HepG2 (cell line): ENCODE measurements around the gene DENND4C. TPM values are rescaled to one million over a fixed set of nuclear protein-coding genes. Genes with fewer than 3 reads are reported as not detected.

Experiments
- ARHGAP35 ChIP-seq: sonication (generic); formaldehyde crosslinking; IDR thresholded peaks from 2 replicates; pipeline ENCODE4 v1.9.0; 2022; ENCODE audit warnings: mild to moderate bottlenecking, inconsistent platforms, moderate library complexity, missing genetic modification reagents, borderline replicate concordance
- ARNT2 ChIP-seq: sonication (generic); formaldehyde crosslinking; IDR thresholded peaks from 2 replicates; pipeline ENCODE4 v1.8.0; 2022; ENCODE audit warnings: mild to moderate bottlenecking, low read depth, missing genetic modification reagents, moderate library complexity
- GABPA ChIP-seq, 2 experiments: IDR thresholded peaks; 2 replicates each; pipeline ENCODE4 v1.6.1; 2011 to 2016; ENCODE audit warnings: low read depth in 2 of 2, low read length in 1 of 2, missing biosample characterization in 1 of 2, missing genetic modification characterization in 1 of 2
- MBD4 ChIP-seq: IDR thresholded peaks from 2 replicates; pipeline ENCODE4 v1.6.1; 2012; ENCODE audit warnings: low read length, inconsistent platforms, borderline replicate concordance
- NFATC3 ChIP-seq: sonication (generic); formaldehyde crosslinking; IDR thresholded peaks from 2 replicates; pipeline ENCODE4 v1.5.1; 2020; ENCODE audit warnings: mild to moderate bottlenecking, missing genetic modification reagents
- PHF20 ChIP-seq: sonication (generic); formaldehyde crosslinking; IDR thresholded peaks from 2 replicates; pipeline ENCODE4 v1.5.0; 2020; ENCODE audit warnings: mild to moderate bottlenecking, missing genetic modification reagents
- REL ChIP-seq: sonication (generic); formaldehyde crosslinking; conservative IDR thresholded peaks from 2 replicates; pipeline ENCODE4 v1.8.0; 2022; ENCODE audit warnings: mild to moderate bottlenecking, missing genetic modification reagents, moderate library complexity
- RXRA ChIP-seq: sonication (generic); formaldehyde crosslinking; IDR thresholded peaks from 2 replicates; pipeline ENCODE4 v1.5.1; 2020; ENCODE audit warnings: missing genetic modification reagents
- SKIL ChIP-seq: sonication (generic); formaldehyde crosslinking; IDR thresholded peaks from 2 replicates; pipeline ENCODE4 v1.8.0; 2022; ENCODE audit warnings: missing genetic modification reagents, mild to moderate bottlenecking, moderate library complexity, borderline replicate concordance
- SNRNP70 ChIP-seq: fragments of 200-400 bp; formaldehyde crosslinking; IDR thresholded peaks from 2 replicates; pipeline ENCODE4 v1.6.1; 2017; ENCODE audit warnings: mild to moderate bottlenecking, low read depth, low read length, moderate library complexity
- ZNF121 ChIP-seq: sonication (generic); formaldehyde crosslinking; IDR thresholded peaks from 2 replicates; pipeline ENCODE4 v1.5.0; 2020; ENCODE audit warnings: mild to moderate bottlenecking, missing genetic modification reagents
- ZNF232 ChIP-seq: sonication (generic); formaldehyde crosslinking; IDR thresholded peaks from 2 replicates; pipeline ENCODE4 v1.4.0; 2020; ENCODE audit warnings: missing genetic modification reagents, borderline replicate concordance
- ZNF253 ChIP-seq: sonication (generic); formaldehyde crosslinking; IDR thresholded peaks from 2 replicates; pipeline ENCODE4 v1.8.0; 2022; ENCODE audit warnings: mild to moderate bottlenecking, missing genetic modification reagents, borderline replicate concordance
- ZNF350 ChIP-seq: sonication (generic); formaldehyde crosslinking; IDR thresholded peaks from 2 replicates; pipeline ENCODE4 v1.4.0; 2020; ENCODE audit warnings: mild to moderate bottlenecking, low read depth, missing genetic modification reagents, borderline replicate concordance
- ZNF383 ChIP-seq: sonication (generic); formaldehyde crosslinking; IDR thresholded peaks from 2 replicates; pipeline ENCODE4 v1.4.0; 2020; ENCODE audit warnings: missing genetic modification reagents, mild to moderate bottlenecking, borderline replicate concordance
- polyA plus RNA-seq, 8 experiments: library from polyadenylated mRNA; depleted of rRNA in 3 of 8; stranded (reverse) in 7 of 8; unstranded in 1 of 8; fragments of >200 nt; fragmentation: Illumina TruSeq in 4 of 8; extraction: Trizol in 4 of 8; gene quantifications; 2 replicates each; pipeline versions ENCODE4 v1.2.1 to v1.2.3, GENCODE V29; 2011 to 2016; ENCODE audit warnings: low read depth in 4 of 8, missing spikeins in 1 of 8, mixed read lengths in 1 of 8; ENCODE audit not compliant: insufficient read depth in 1 of 8
- total RNA-seq, 5 experiments: library from RNA; depleted of rRNA; stranded (reverse); fragments of >200 nt; fragmentation: Illumina TruSeq; extraction: Trizol; gene quantifications; 2 replicates each; pipeline ENCODE4 v1.2.3, GENCODE V29; 2016; ENCODE audit warnings: low read depth in 1 of 5
- TF ChIP-seq, protein P1 (sequence below): sonication (generic); formaldehyde crosslinking; IDR thresholded peaks from 2 replicates; pipeline ENCODE4 v1.4.0; 2020; ENCODE audit warnings: mild to moderate bottlenecking, missing genetic modification reagents
- TF ChIP-seq, protein P2 (sequence below): IDR thresholded peaks from 2 replicates; pipeline ENCODE4 v1.6.1; 2016; ENCODE audit warnings: low read depth, control low read depth
- TF ChIP-seq, protein P3 (sequence below): sonication (generic); formaldehyde crosslinking; IDR thresholded peaks from 2 replicates; pipeline ENCODE4 v1.5.0; 2020; ENCODE audit warnings: missing genetic modification reagents

DENND4C gene
- total and polyA plus RNA-seq, 2 of the 13 experiments (the other 11 are each of a cell fraction or from before 2014, with no cell fraction given) = 19.1 to 27.2 TPM

DNA sequence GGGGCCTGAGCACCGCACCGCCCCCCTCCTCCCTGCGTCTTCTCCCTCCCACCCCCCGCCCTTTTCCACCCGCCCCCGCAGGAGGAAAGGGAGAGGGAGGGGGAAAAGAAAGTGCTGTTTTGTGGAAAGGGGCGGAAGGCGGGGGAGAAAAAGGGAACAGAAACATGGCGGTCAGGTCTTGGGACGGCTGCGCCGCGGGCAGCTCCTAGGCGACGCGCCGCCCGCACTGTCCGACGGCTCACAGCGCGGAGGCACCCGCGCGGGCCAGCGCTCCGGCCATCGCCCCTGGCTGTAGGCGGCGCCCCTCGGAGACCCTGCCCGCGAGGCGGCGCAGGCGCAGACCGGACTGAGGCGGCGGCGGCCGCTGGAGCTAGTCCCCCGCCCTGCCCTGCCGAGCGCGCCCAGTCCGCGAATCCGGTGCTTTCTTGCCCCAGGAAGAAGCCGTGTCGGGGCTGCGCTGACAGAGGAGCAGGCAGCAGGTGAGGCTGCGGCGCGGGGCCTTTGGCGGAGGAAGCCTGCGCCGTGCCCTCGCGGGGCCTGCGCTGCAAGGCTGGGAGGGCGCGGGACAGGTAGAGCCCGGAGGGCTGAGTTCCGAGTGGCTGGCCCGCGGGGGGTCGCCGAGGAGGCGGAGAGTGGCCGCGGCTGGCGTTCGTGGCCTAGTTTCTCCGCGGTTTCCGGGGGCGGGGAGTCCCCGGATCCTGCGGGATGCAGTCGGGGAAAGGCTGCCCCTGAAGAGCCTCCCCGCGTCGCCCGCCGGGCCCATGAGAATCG is at the start of gene DENND4C (continued):
- peak; percentile 86 for TF ChIP-seq REL (CRISPR knock-in tag)
- no peak for TF ChIP-seq MBD4
- TF ChIP-seq ZNF232 (CRISPR knock-in tag) = peak; percentile 69; the same call in 1 of the 2 replicates
- TF ChIP-seq, protein P1, sequence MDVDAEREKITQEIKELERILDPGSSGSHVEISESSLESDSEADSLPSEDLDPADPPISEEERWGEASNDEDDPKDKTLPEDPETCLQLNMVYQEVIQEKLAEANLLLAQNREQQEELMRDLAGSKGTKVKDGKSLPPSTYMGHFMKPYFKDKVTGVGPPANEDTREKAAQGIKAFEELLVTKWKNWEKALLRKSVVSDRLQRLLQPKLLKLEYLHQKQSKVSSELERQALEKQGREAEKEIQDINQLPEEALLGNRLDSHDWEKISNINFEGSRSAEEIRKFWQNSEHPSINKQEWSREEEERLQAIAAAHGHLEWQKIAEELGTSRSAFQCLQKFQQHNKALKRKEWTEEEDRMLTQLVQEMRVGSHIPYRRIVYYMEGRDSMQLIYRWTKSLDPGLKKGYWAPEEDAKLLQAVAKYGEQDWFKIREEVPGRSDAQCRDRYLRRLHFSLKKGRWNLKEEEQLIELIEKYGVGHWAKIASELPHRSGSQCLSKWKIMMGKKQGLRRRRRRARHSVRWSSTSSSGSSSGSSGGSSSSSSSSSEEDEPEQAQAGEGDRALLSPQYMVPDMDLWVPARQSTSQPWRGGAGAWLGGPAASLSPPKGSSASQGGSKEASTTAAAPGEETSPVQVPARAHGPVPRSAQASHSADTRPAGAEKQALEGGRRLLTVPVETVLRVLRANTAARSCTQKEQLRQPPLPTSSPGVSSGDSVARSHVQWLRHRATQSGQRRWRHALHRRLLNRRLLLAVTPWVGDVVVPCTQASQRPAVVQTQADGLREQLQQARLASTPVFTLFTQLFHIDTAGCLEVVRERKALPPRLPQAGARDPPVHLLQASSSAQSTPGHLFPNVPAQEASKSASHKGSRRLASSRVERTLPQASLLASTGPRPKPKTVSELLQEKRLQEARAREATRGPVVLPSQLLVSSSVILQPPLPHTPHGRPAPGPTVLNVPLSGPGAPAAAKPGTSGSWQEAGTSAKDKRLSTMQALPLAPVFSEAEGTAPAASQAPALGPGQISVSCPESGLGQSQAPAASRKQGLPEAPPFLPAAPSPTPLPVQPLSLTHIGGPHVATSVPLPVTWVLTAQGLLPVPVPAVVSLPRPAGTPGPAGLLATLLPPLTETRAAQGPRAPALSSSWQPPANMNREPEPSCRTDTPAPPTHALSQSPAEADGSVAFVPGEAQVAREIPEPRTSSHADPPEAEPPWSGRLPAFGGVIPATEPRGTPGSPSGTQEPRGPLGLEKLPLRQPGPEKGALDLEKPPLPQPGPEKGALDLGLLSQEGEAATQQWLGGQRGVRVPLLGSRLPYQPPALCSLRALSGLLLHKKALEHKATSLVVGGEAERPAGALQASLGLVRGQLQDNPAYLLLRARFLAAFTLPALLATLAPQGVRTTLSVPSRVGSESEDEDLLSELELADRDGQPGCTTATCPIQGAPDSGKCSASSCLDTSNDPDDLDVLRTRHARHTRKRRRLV (CRISPR knock-in tag) = no peak
- TF ChIP-seq, protein P2, sequence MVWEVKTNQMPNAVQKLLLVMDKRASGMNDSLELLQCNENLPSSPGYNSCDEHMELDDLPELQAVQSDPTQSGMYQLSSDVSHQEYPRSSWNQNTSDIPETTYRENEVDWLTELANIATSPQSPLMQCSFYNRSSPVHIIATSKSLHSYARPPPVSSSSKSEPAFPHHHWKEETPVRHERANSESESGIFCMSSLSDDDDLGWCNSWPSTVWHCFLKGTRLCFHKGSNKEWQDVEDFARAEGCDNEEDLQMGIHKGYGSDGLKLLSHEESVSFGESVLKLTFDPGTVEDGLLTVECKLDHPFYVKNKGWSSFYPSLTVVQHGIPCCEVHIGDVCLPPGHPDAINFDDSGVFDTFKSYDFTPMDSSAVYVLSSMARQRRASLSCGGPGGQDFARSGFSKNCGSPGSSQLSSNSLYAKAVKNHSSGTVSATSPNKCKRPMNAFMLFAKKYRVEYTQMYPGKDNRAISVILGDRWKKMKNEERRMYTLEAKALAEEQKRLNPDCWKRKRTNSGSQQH (CRISPR knock-in tag) = 0 out of 2 replicates have a peak, but pooled peaks have one; percentile 37
- TF ChIP-seq ZNF350 (CRISPR knock-in tag) = peak; percentile 58; the same call in 1 of the 2 replicates
- 0 out of 2 replicates have a peak, but pooled peaks have one; percentile 56 for TF ChIP-seq NFATC3
- peak; percentile 37; the same call in 1 of the 2 replicates for TF ChIP-seq ARNT2 (CRISPR knock-in tag)
- no peak for TF ChIP-seq ZNF383
- TF ChIP-seq PHF20 (CRISPR knock-in tag) = peak; percentile 48
- TF ChIP-seq SKIL (CRISPR knock-in tag) = peak; percentile 45; the same call in 1 of the 2 replicates
- TF ChIP-seq ZNF253 (CRISPR knock-in tag) = no peak
- no peak for TF ChIP-seq SNRNP70
- no peak for TF ChIP-seq GABPA (IDR thresholded peaks at IDR 0.05; ENCODE audit: low read depth, low read length)
- no peak for TF ChIP-seq GABPA (CRISPR knock-in tag; IDR thresholded peaks at IDR 0.05; ENCODE audit: low read depth)
- 0 out of 2 replicates have a peak, but pooled peaks have one; percentile 77 for TF ChIP-seq ARHGAP35 (CRISPR knock-in tag)
- TF ChIP-seq ZNF121 = peak; percentile 62; the same call in 1 of the 2 replicates
- TF ChIP-seq, protein P3, sequence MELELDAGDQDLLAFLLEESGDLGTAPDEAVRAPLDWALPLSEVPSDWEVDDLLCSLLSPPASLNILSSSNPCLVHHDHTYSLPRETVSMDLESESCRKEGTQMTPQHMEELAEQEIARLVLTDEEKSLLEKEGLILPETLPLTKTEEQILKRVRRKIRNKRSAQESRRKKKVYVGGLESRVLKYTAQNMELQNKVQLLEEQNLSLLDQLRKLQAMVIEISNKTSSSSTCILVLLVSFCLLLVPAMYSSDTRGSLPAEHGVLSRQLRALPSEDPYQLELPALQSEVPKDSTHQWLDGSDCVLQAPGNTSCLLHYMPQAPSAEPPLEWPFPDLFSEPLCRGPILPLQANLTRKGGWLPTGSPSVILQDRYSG (CRISPR knock-in tag) = 0 out of 2 replicates have a peak, but pooled peaks have one; percentile 23
- TF ChIP-seq RXRA (CRISPR knock-in tag) = peak; percentile 64; the same call in 1 of the 2 replicates
